Omental fat pad (tissue), 4 donors: ENCODE results near the gene LYPD6. TPM values are rescaled to one million over a fixed set of nuclear protein-coding genes. Genes with fewer than 3 reads are reported as not detected.

ENCODE experiments used
- ATAC-seq: fragments of 150-250 bp; one replicate; pipeline ENCODE4 v1.9.1; 2016; ENCODE audit warnings: mild to moderate bottlenecking, moderate library complexity; ENCODE audit not compliant: low FRiP score
- DNase-seq: peaks from one replicate; pipeline ENCODE4 v3.0.0-alpha.2; 2019; ENCODE audit warnings: low spot score
- CTCF ChIP-seq, 3 donors: fragments of 450-650 bp; IDR thresholded peaks; one replicate each; pipeline ENCODE4 v1.5.1; 2016 to 2017; ENCODE audit warnings: antibody characterized with exemption in 3 of 3, mild to moderate bottlenecking in 3 of 3, moderate library complexity in 2 of 3
- total RNA-seq, 4 donors: library from RNA; depleted of rRNA; stranded (reverse); fragments of >200 nt; gene quantifications; one replicate each; pipeline ENCODE4 v1.1.0, GENCODE V29; 2016

LYPD6 gene
- total RNA-seq, 4 donors from 2014 or later: 1.2 to 13.9 (median 2.0) TPM

GRCh38 chr2:149463328-149464002 lies 133.1 kb downstream of the LYPD6 start:
- no peak for DNase-seq
- no peak for TF ChIP-seq CTCF (IDR thresholded peaks at IDR 0.05)
- no peak for ATAC-seq

- no peak for TF ChIP-seq CTCF (IDR thresholded peaks at IDR 0.05)
- DNase-seq (no peak), ATAC-seq (no peak)
These were observed 134.0 kb downstream of the LYPD6 start for GRCh38 chr2:149464396-149464795.

DNA sequence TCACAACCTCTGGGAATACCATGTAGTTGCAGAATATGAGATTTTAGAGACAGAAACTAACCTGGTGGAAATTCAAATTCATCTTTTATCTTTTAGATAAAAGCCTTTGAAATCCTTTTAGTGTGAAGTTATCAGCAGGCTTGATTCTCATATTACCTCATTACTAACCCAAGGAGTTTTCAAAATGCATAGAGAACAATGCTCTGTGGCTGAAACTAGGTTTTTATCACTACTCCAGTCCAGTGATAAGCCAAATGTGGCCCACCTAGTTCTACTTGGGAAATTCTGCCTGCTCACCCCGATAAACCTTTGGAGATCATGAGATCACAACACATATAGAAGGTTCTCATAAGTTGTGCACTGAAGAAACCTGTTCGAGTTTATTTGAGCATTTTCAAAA lies 135.5 kb downstream of the LYPD6 start:
- ATAC-seq (no peak), DNase-seq (no peak)
- no peak for TF ChIP-seq CTCF (IDR thresholded peaks at IDR 0.05)

DNA sequence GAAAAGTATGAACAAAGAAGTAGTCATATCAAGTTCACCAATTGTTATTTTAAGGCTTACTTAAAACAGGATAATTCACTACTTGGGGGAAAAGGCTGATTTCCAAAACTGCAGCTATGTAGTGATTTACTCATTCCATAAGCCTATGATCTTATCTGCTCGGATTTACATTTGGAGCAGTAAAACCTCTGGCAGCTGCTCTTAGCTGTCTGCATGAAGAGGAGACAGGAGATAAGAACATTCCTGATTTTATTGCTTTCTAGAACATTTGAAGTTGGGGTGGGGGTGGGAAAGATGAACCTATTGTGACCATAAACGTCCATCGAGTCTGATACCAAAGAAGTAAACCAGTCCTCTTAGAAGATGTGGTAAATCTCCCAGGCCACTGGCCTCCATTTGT lies 136.2 kb downstream of the LYPD6 start:
- ATAC-seq (no peak), DNase-seq (no peak)
- no peak for TF ChIP-seq CTCF (IDR thresholded peaks at IDR 0.05)

DNA sequence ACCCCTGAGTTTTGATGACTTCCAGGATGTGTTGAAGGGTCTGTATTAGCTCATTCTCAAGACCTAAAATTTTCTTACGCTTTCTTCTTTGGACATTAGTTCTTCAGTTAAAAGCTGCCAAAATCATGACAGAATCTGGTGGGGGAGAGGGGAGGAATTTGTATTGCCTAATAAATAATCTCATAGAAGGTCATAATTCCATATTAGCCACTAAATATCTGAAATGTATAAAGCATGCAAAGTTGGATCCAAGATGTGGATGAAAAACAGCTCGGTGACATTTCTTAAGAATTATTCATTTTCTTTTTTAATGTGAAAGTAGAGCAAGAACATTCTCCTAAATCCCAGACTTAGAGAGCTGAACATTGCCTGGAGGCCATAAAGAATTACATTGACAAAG lies 137.0 kb downstream of the LYPD6 start:
- DNase-seq: no peak
- no peak for TF ChIP-seq CTCF (IDR thresholded peaks at IDR 0.05)
- ATAC-seq: no peak

- TF ChIP-seq CTCF (IDR thresholded peaks at IDR 0.05): no peak
- ATAC-seq: no peak
- DNase-seq: no peak
These were observed 138.2 kb downstream of the LYPD6 start for GRCh38 chr2:149468636-149469035.

DNA sequence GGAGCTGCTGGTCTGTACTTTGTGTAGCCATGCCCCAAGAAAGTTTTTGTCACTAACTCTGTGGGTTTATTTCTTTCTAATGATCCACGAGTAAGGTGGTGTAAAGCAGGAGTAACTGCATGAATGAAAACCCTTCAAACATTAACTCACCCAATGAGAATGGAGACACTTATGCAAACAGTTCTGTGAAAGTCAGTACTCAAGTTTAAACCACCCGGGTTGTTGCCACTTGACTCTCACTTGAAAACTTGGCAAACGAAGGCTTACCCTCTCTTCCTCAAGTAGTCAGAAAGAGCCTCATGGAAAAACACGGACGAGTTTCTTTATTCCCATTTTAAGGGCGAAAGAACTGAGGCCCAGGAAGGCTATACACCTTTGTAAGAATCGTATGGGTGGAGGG lies 139.7 kb downstream of the LYPD6 start:
- TF ChIP-seq CTCF (IDR thresholded peaks at IDR 0.05): no peak
- DNase-seq (no peak), ATAC-seq (no peak)
